ENCODE measurements around the gene OR13C2. TPM values are rescaled to one million over a fixed set of nuclear protein-coding genes. Genes with fewer than 3 reads are reported as not detected.

OR13C2 gene
- total RNA-seq, 1 experiment from 2014 or later = not detected

GRCh38 chr9:104564358-104564757, 41.1 kb downstream of the OR13C2 start:
- CTCF ChIA-PET = no interaction called here
- H3K27me3 Mint-ChIP-seq (ENCODE audit: unreplicated experiment) = no peaks in the 10 kb centered on the region
- intact Hi-C loops (cut with micrococcal nuclease; ENCODE audit: unreplicated experiment) = no loop called here
- no peaks in the 10 kb centered on the region for H3K4me1 Mint-ChIP-seq (ENCODE audit: low read depth, unreplicated experiment)
- DNase-seq = no peak
- no peak for TF ChIP-seq CTCF (IDR thresholded peaks at IDR 0.05; ENCODE audit: unreplicated experiment)
- no TSS peak for BruUV-seq (replicated peaks)
- H3K27ac Mint-ChIP-seq (ENCODE audit: unreplicated experiment) = no peak overlapping the region
- peaks cover 5% of the 10 kb centered on the region for H3K9me3 Mint-ChIP-seq (ENCODE audit: low read depth, unreplicated experiment)
- no peak overlapping the region for H3K4me3 Mint-ChIP-seq (ENCODE audit: low read depth, unreplicated experiment)
- no peaks in the 10 kb centered on the region for H3K36me3 Mint-ChIP-seq (ENCODE audit: insufficient read depth, unreplicated experiment)

GRCh38 chr9:104556830-104557634, 48.4 kb downstream of the OR13C2 start:
- peaks cover 12% of the 10 kb centered on the region for H3K9me3 Mint-ChIP-seq (ENCODE audit: low read depth, unreplicated experiment)
- intact Hi-C loops (cut with micrococcal nuclease; ENCODE audit: unreplicated experiment) = no loop called here
- no peaks in the 10 kb centered on the region for H3K27me3 Mint-ChIP-seq (ENCODE audit: unreplicated experiment)
- no peak for TF ChIP-seq CTCF (IDR thresholded peaks at IDR 0.05; ENCODE audit: unreplicated experiment)
- no TSS peak for BruUV-seq (replicated peaks)
- no peak for DNase-seq
- H3K4me3 Mint-ChIP-seq (ENCODE audit: low read depth, unreplicated experiment) = no peak overlapping the region
- CTCF ChIA-PET = no interaction called here
- no peaks in the 10 kb centered on the region for H3K36me3 Mint-ChIP-seq (ENCODE audit: insufficient read depth, unreplicated experiment)
- H3K27ac Mint-ChIP-seq (ENCODE audit: unreplicated experiment) = no peak overlapping the region
- no peaks in the 10 kb centered on the region for H3K4me1 Mint-ChIP-seq (ENCODE audit: low read depth, unreplicated experiment)

GRCh38 chr9:104555521-104555920, 49.9 kb downstream of the OR13C2 start:
- Mint-ChIP-seq H3K27ac (ENCODE audit: unreplicated experiment) (no peak overlapping the region), H3K27me3 (ENCODE audit: unreplicated experiment) (no peaks in the 10 kb centered on the region), H3K4me1 (ENCODE audit: low read depth, unreplicated experiment) (no peaks in the 10 kb centered on the region), H3K4me3 (ENCODE audit: low read depth, unreplicated experiment) (no peak overlapping the region), H3K9me3 (ENCODE audit: low read depth, unreplicated experiment) (peaks cover 8% of the 10 kb centered on the region), H3K36me3 (ENCODE audit: insufficient read depth, unreplicated experiment) (no peaks in the 10 kb centered on the region)
- CTCF ChIA-PET = no interaction called here
- TF ChIP-seq CTCF (IDR thresholded peaks at IDR 0.05; ENCODE audit: unreplicated experiment) = no peak
- no TSS peak for BruUV-seq (replicated peaks)
- intact Hi-C loops (cut with micrococcal nuclease; ENCODE audit: unreplicated experiment) = no loop called here
- DNase-seq = no peak

Other genes with a start within 250 kb of the OR13C2 start
- gene OR13F1, start 101.4 kb downstream of the OR13C2 start, total RNA-seq (2022) = not detected in 2 replicates
- not detected in 2 replicates for gene OR13C4, start 78.4 kb downstream of the OR13C2 start, total RNA-seq (2022)
- gene OR13C3, start 68.8 kb downstream of the OR13C2 start, total RNA-seq (2022) = not detected in 2 replicates
- not detected in 2 replicates for gene OR13C8, start 36.5 kb downstream of the OR13C2 start, total RNA-seq (2022)
- not detected in 2 replicates for gene OR13C5, start 6.2 kb downstream of the OR13C2 start, total RNA-seq (2022)
- gene OR13C9, start 12.6 kb upstream of the OR13C2 start, total RNA-seq (2022) = not detected in 2 replicates
- not detected in 2 replicates for gene OR13D1, start 88.9 kb upstream of the OR13C2 start, total RNA-seq (2022)
- 7.4 and 8.0 TPM in 2 replicates for gene NIPSNAP3A, start 142.1 kb upstream of the OR13C2 start, total RNA-seq (2022)
- 0.83 and 1.1 TPM in 2 replicates for gene NIPSNAP3B, start 158.5 kb upstream of the OR13C2 start, total RNA-seq (2022)

Data from Calu3 (cell line).